ENCODE results near the gene PCNX3.

GRCh38 chr11:65598258-65598699 is 17.3 kb upstream of the PCNX3 start:
- TF ChIP-seq POLR2A (IDR thresholded peaks at IDR 0.05; ENCODE audit: low read depth, low read length), result no peak
- TF ChIP-seq SPI1 (IDR thresholded peaks at IDR 0.05; ENCODE audit: low read depth, low read length), result no peak
- no peak for TF ChIP-seq POU2F2 (IDR thresholded peaks at IDR 0.05; ENCODE audit: low read depth, low read length)
- TF ChIP-seq POLR2AphosphoS5 (IDR thresholded peaks at IDR 0.05; ENCODE audit: low read depth, low read length), result no peak
- no peak for TF ChIP-seq PAX5 (IDR thresholded peaks at IDR 0.05; ENCODE audit: insufficient read depth, low read length, severe bottlenecking)
- TF ChIP-seq TAF1 (IDR thresholded peaks at IDR 0.05; ENCODE audit: low read depth, low read length), result no peak
